ENCODE results near the gene CMAS. TPM values are rescaled to one million over a fixed set of nuclear protein-coding genes. Genes with fewer than 3 reads are reported as not detected.

CMAS gene
- polyA plus RNA-seq, 3 donors: 56.7 to 57.6 (median 57.4) TPM

DNA sequence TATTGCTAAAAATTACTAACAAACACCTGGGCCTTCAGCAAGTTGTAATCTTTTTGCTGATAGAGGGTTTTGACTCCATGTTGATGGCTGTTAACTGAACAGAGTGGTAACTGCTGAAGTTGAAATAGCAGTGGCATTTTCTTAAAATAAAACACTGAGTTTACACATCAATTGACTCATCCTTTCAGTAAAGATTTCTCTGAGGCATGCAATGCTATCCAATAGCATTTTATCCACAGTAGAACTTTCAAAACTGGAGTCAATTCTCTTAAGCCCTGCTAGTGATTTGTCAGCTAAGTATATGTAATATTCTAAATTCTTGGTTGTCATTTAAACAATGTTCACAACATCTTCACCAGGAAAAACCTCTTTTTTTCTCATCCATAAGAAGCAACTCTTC lies 59.5 kb downstream of the CMAS start:
- DNase-seq (ENCODE audit: low read depth in 3 of 3, low spot score in 2 of 3): no peak

DNA sequence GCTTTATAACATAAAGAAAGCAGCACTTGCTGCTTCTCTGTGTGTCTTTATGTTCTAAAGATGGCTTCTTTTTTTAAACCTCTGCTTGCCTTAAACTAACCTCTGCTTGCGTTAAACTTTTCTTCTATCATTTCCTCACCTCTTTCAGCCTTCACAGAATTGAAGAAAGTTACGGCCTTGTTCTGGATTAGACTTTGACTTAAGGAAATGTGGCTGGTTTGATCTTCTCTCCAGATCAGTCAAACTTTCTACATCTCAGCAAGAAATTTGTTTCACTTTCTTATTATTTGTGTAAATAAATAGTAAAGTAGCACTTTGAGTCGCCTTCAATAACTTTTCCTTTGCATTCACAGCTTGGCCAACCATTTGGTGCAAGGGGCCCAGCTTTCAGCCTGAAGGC lies 64.2 kb downstream of the CMAS start:
- no peak for DNase-seq (ENCODE audit: low read depth in 3 of 3, low spot score in 2 of 3)

Other genes starting within 250 kb of the CMAS start
- 10 to 100 TPM; 21.2 to 26.0 (median 22.5) TPM for gene ABCC9, start 104.8 kb upstream of the CMAS start, polyA plus RNA-seq (ENCODE audit: insufficient read length in 3 of 3)